Testis (tissue), 2 donors: ENCODE measurements around the gene PPP6R3.

Source experiments
- CTCF ChIP-seq, 3 experiments: fragments of 450-650 bp in 2 of 3; fragments of 200-600 bp in 1 of 3; sonication (generic) in 1 of 3; IDR thresholded peaks; one replicate each; pipeline ENCODE4 v1.5.1; 2016 to 2019; ENCODE audit warnings: antibody characterized with exemption in 3 of 3, mild to moderate bottlenecking in 2 of 3, moderate library complexity in 1 of 3
- POLR2A ChIP-seq: fragments of 450-650 bp; IDR thresholded peaks from one replicate; pipeline ENCODE4 v1.6.1; 2017; ENCODE audit warnings: antibody characterized with exemption, mild to moderate bottlenecking, moderate library complexity

GRCh38 chr11:68536706-68537105 lies 76.2 kb downstream of the PPP6R3 start:
- TF ChIP-seq POLR2A (no peak), CTCF (IDR thresholded peaks at IDR 0.05) (no peak)
